ENCODE data around the gene DYNC1H1.

- TF ChIP-seq POLR2A (IDR thresholded peaks at IDR 0.05; ENCODE audit: low read depth) (no peak), CTCF (IDR thresholded peaks at IDR 0.05) (no peak)
Observed at GRCh38 chr14:101988377-101988776, 24.0 kb downstream of the DYNC1H1 start.

All from esophagus muscularis mucosa (tissue), 3 donors.